GM12878 (cell line): Measurements from ENCODE around the gene PRCP.

ENCODE experiments used
- BHLHE40 ChIP-seq, 2 experiments: fragments of 450-650 bp in 1 of 2; IDR thresholded peaks; 2 replicates each; pipeline ENCODE4 v1.6.1; 2011 to 2017; ENCODE audit warnings: low read depth in 2 of 2, borderline replicate concordance in 1 of 2, improper control_type of control experiment in 1 of 2, low read length in 1 of 2, mild to moderate bottlenecking in 1 of 2
- CHD1 ChIP-seq: IDR thresholded peaks from 2 replicates; pipeline ENCODE4 v1.6.1; 2012; ENCODE audit warnings: low read depth, low read length, improper control_type of control experiment
- EP300 ChIP-seq, 2 experiments: fragments of 150-350 bp in 1 of 2; IDR thresholded peaks; 2 replicates each; pipeline ENCODE4 v1.6.1; 2011 to 2012; ENCODE audit warnings: low read depth in 2 of 2, low read length in 2 of 2, borderline replicate concordance in 1 of 2, improper control_type of control experiment in 1 of 2, inconsistent platforms in 1 of 2; ENCODE audit not compliant: control insufficient read depth in 1 of 2
- FOS ChIP-seq: IDR thresholded peaks from 3 replicates; pipeline ENCODE4 v1.6.1; 2011; ENCODE audit warnings: borderline replicate concordance; ENCODE audit not compliant: insufficient read length; ENCODE audit errors: extremely low read depth
- HDAC2 ChIP-seq: fragments of 200-600 bp; sonication (generic); IDR thresholded peaks from 2 replicates; pipeline ENCODE4 v1.6.1; 2017
- MTA3 ChIP-seq: IDR thresholded peaks from 2 replicates; pipeline ENCODE4 v1.6.1; 2012; ENCODE audit warnings: low read length, inconsistent platforms, borderline replicate concordance
- NR2C2 ChIP-seq: IDR thresholded peaks from 2 replicates; pipeline ENCODE4 v1.6.1; 2011; ENCODE audit warnings: borderline replicate concordance, low read depth; ENCODE audit not compliant: control insufficient read depth, insufficient read length
- POLR2A ChIP-seq: IDR thresholded peaks from 2 replicates; pipeline ENCODE4 v1.6.1; 2011; ENCODE audit warnings: low read depth, mild to moderate bottlenecking, low read length
- SUZ12 ChIP-seq: fragments of 200-600 bp; sonication (generic); IDR thresholded peaks from one replicate; pipeline ENCODE4 v1.6.1; 2018; ENCODE audit warnings: antibody characterized with exemption, mild to moderate bottlenecking; ENCODE audit not compliant: unreplicated experiment
- TF ChIP-seq, protein P1 (sequence below), 3 experiments: IDR thresholded peaks in 2 of 3; conservative IDR thresholded peaks in 1 of 3; 2 replicates each; pipeline ENCODE4 v1.5.1; 2011; ENCODE audit warnings: low read depth in 3 of 3, low read length in 3 of 3, mild to moderate bottlenecking in 3 of 3, control low read depth in 2 of 3, moderate library complexity in 2 of 3, inconsistent platforms in 1 of 3, mixed read lengths in 1 of 3; ENCODE audit not compliant: control insufficient read depth in 2 of 3, insufficient read depth in 1 of 3; ENCODE audit errors: extremely low read depth in 1 of 3
- TF ChIP-seq, protein P2 (sequence below): IDR thresholded peaks from 2 replicates; pipeline ENCODE4 v1.6.1; 2011; ENCODE audit warnings: low read depth, mild to moderate bottlenecking, low read length, moderate library complexity, borderline replicate concordance; ENCODE audit errors: extremely low read depth
- TF ChIP-seq, protein P3 (sequence below): fragments of 450-650 bp; IDR thresholded peaks from 2 replicates; pipeline ENCODE4 v1.6.1; 2018; ENCODE audit warnings: mild to moderate bottlenecking, low read depth, moderate library complexity; ENCODE audit not compliant: partially characterized antibody

DNA sequence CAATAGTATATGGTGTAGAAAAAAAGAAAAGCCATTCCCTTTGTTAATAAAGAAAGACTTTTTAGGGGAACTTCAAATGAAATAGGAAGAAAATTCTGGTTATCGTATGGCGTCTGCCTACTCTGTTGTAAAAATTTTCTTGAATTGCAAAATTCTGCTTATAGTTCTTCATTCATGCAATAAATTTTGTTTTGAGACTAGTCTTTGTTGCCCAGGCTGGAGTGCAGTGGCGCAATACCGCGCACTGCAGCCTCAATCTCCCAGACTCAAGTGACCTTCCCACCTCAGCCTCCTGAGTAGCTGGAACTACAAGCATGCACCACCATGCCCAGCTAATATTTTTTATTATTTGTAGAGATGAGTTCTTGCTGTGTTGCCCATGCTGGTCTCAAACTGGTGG, 7.1 kb upstream of the PRCP start:
- TF ChIP-seq, protein P1, sequence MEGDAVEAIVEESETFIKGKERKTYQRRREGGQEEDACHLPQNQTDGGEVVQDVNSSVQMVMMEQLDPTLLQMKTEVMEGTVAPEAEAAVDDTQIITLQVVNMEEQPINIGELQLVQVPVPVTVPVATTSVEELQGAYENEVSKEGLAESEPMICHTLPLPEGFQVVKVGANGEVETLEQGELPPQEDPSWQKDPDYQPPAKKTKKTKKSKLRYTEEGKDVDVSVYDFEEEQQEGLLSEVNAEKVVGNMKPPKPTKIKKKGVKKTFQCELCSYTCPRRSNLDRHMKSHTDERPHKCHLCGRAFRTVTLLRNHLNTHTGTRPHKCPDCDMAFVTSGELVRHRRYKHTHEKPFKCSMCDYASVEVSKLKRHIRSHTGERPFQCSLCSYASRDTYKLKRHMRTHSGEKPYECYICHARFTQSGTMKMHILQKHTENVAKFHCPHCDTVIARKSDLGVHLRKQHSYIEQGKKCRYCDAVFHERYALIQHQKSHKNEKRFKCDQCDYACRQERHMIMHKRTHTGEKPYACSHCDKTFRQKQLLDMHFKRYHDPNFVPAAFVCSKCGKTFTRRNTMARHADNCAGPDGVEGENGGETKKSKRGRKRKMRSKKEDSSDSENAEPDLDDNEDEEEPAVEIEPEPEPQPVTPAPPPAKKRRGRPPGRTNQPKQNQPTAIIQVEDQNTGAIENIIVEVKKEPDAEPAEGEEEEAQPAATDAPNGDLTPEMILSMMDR (IDR thresholded peaks at IDR 0.05 in 2 of 3, conservative IDR thresholded peaks at IDR 0.05 in 1 of 3; ENCODE audit: control insufficient read depth in 2 of 3, extremely low read depth in 1 of 3, insufficient read depth in 1 of 3, low read depth in 3 of 3, low read length in 3 of 3) = no peak
- no peak for TF ChIP-seq EP300 (IDR thresholded peaks at IDR 0.05; ENCODE audit: borderline replicate concordance in 1 of 2, control insufficient read depth in 1 of 2, low read depth in 2 of 2, low read length in 2 of 2)
- no peak for TF ChIP-seq NR2C2
- no peak for TF ChIP-seq HDAC2
- TF ChIP-seq, protein P2, sequence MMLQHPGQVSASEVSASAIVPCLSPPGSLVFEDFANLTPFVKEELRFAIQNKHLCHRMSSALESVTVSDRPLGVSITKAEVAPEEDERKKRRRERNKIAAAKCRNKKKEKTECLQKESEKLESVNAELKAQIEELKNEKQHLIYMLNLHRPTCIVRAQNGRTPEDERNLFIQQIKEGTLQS = no peak
- TF ChIP-seq POLR2A = no peak
- no peak for TF ChIP-seq FOS
- TF ChIP-seq SUZ12 = no peak
- TF ChIP-seq CHD1 = no peak
- TF ChIP-seq, protein P3, sequence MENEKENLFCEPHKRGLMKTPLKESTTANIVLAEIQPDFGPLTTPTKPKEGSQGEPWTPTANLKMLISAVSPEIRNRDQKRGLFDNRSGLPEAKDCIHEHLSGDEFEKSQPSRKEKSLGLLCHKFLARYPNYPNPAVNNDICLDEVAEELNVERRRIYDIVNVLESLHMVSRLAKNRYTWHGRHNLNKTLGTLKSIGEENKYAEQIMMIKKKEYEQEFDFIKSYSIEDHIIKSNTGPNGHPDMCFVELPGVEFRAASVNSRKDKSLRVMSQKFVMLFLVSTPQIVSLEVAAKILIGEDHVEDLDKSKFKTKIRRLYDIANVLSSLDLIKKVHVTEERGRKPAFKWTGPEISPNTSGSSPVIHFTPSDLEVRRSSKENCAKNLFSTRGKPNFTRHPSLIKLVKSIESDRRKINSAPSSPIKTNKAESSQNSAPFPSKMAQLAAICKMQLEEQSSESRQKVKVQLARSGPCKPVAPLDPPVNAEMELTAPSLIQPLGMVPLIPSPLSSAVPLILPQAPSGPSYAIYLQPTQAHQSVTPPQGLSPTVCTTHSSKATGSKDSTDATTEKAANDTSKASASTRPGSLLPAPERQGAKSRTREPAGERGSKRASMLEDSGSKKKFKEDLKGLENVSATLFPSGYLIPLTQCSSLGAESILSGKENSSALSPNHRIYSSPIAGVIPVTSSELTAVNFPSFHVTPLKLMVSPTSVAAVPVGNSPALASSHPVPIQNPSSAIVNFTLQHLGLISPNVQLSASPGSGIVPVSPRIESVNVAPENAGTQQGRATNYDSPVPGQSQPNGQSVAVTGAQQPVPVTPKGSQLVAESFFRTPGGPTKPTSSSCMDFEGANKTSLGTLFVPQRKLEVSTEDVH = no peak
- TF ChIP-seq MTA3 = no peak
- TF ChIP-seq BHLHE40 (IDR thresholded peaks at IDR 0.05; ENCODE audit: borderline replicate concordance in 1 of 2, low read depth in 2 of 2, low read length in 1 of 2) = no peak
